Middle frontal gyrus (tissue), 1 donor: ENCODE measurements around the gene ACSF3.

Experiments
- DNase-seq: peaks from one replicate; pipeline ENCODE4 v3.0.0-alpha.2; 2015; ENCODE audit warnings: low spot score; ENCODE audit errors: extremely low spot score

Gene ACSF3

GRCh38 chr16:89094252-89094879 is 714 bp downstream of the ACSF3 start:
- DNase-seq: no peak

GRCh38 chr16:89094880-89095258 is 1.2 kb downstream of the ACSF3 start:
- no peak for DNase-seq

- DNase-seq: no peak
Measured at GRCh38 chr16:89095491-89095951, 1.9 kb downstream of the ACSF3 start.

GRCh38 chr16:89096042-89096717 is 2.5 kb downstream of the ACSF3 start:
- DNase-seq: no peak

GRCh38 chr16:89096768-89097391 is 3.2 kb downstream of the ACSF3 start:
- DNase-seq: no peak

- DNase-seq: no peak
Measured at GRCh38 chr16:89097392-89097772, 3.7 kb downstream of the ACSF3 start.

GRCh38 chr16:89098767-89099430 is 5.2 kb downstream of the ACSF3 start:
- DNase-seq: no peak

- DNase-seq: no peak
Measured at GRCh38 chr16:89099905-89100304, 6.3 kb downstream of the ACSF3 start.

- DNase-seq: no peak
Measured at GRCh38 chr16:89100601-89101302, 7.1 kb downstream of the ACSF3 start.

GRCh38 chr16:89101303-89102040 is 7.8 kb downstream of the ACSF3 start:
- DNase-seq: no peak

GRCh38 chr16:89102041-89102471 is 8.4 kb downstream of the ACSF3 start:
- no peak for DNase-seq

GRCh38 chr16:89102481-89103073 is 8.9 kb downstream of the ACSF3 start:
- DNase-seq: no peak

GRCh38 chr16:89103156-89103555 is 9.5 kb downstream of the ACSF3 start:
- DNase-seq: no peak

- DNase-seq: no peak
Measured at GRCh38 chr16:89103781-89104180, 10.1 kb downstream of the ACSF3 start.

GRCh38 chr16:89104303-89104702 is 10.7 kb downstream of the ACSF3 start:
- DNase-seq: no peak

GRCh38 chr16:89104930-89105571 is 11.4 kb downstream of the ACSF3 start:
- no peak for DNase-seq

GRCh38 chr16:89105599-89106151 is 12.0 kb downstream of the ACSF3 start:
- no peak for DNase-seq

- DNase-seq: no peak
Measured at GRCh38 chr16:89106533-89107202, 13.0 kb downstream of the ACSF3 start.

- DNase-seq: no peak
Measured at GRCh38 chr16:89107203-89107582, 13.5 kb downstream of the ACSF3 start.
